ENCODE results near the gene SCN3A.

DNA sequence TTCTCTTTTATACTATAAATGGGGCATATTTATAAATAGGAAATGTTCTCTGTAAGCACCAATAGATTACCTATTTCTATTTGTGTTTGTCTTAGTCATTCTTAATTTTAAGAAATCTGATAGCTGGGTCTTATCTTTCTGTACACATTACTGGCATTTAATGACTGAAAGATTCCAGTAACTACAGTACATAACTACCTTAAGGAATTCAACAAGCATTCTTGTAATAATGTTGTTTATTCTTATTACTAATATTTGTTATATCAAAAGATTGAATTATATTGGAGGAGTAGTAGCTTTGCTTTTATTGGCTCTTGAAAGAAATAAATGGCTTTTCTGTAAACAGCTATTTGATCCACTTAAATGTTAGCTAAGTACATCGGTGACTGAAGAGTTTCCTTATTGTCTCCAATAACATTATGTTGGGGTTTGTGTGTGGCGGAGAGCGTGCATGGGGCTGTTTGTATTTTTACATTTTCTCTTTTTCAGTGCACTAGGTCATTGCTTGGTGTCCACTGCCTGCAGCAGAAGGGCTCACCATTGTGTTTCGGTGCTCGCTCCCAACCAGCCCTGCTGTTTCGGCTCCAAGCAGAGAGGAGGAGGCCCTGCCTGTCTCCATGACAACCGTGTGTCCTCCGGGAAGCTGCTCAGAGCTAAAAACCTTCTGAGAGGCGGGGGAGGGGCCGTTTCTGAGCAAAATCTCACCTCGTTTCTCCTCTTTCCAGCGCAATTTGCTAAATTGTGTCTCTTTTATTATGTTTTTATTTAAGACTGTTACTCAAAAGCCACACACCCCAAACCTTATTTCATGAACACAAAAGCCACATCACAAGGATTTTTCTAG is 136.0 kb downstream of the SCN3A start:
- TF ChIP-seq, protein P1, sequence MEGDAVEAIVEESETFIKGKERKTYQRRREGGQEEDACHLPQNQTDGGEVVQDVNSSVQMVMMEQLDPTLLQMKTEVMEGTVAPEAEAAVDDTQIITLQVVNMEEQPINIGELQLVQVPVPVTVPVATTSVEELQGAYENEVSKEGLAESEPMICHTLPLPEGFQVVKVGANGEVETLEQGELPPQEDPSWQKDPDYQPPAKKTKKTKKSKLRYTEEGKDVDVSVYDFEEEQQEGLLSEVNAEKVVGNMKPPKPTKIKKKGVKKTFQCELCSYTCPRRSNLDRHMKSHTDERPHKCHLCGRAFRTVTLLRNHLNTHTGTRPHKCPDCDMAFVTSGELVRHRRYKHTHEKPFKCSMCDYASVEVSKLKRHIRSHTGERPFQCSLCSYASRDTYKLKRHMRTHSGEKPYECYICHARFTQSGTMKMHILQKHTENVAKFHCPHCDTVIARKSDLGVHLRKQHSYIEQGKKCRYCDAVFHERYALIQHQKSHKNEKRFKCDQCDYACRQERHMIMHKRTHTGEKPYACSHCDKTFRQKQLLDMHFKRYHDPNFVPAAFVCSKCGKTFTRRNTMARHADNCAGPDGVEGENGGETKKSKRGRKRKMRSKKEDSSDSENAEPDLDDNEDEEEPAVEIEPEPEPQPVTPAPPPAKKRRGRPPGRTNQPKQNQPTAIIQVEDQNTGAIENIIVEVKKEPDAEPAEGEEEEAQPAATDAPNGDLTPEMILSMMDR (IDR thresholded peaks at IDR 0.05; ENCODE audit: borderline replicate concordance, extremely low read depth, low read length, poor library complexity, severe bottlenecking) = no peak
- TF ChIP-seq EZH2 (IDR thresholded peaks at IDR 0.05; ENCODE audit: borderline replicate concordance, low read depth, low read length, severe bottlenecking) = no peak

Measured in DND-41 (cell line).